GM06990 (cell line): ENCODE measurements around the gene SEPTIN5.

ENCODE experiments used
- DNase-seq: peaks from one replicate; pipeline ENCODE4 v3.0.0-alpha.2; 2011; ENCODE audit not compliant: insufficient read length; ENCODE audit errors: extremely low read depth
- H3K27me3 ChIP-seq: replicated peaks from 2 replicates; pipeline ENCODE4 v1.6.0; 2011; ENCODE audit warnings: low read length; ENCODE audit not compliant: control insufficient read depth, insufficient read depth
- H3K36me3 ChIP-seq: 2 replicates; pipeline ENCODE4 v1.5.1; 2011; ENCODE audit warnings: low read length; ENCODE audit not compliant: control insufficient read depth, insufficient read depth
- H3K4me3 ChIP-seq: replicated peaks from 2 replicates; pipeline ENCODE4 v1.5.1; 2011; ENCODE audit warnings: low read depth, mild to moderate bottlenecking, control low read depth, low read length
- CTCF ChIP-seq: IDR thresholded peaks from 2 replicates; pipeline ENCODE4 v1.5.1; 2011; ENCODE audit warnings: low read length, control low read depth, mild to moderate bottlenecking, inconsistent platforms; ENCODE audit not compliant: insufficient read depth, poor library complexity, severe bottlenecking

Gene SEPTIN5

GRCh38 chr22:19766511-19767426 lies 52.5 kb downstream of the SEPTIN5 start:
- peak; percentile 49 for TF ChIP-seq CTCF
- DNase-seq: peak; percentile 43
- peak overlapping the region; percentile 14; the same call in 1 of the 2 replicates for H3K4me3 ChIP-seq
- no peaks in the 10 kb centered on the region for H3K36me3 ChIP-seq
- H3K27me3 ChIP-seq: no peaks in the 10 kb centered on the region; the same call in none of the 2 replicates

GRCh38 chr22:19767427-19768341 lies 53.4 kb downstream of the SEPTIN5 start:
- DNase-seq: no peak
- Histone ChIP-seq H3K27me3 (no peaks in the 10 kb centered on the region; the same call in none of the 2 replicates), H3K36me3 (no peaks in the 10 kb centered on the region), H3K4me3 (no peak overlapping the region)
- TF ChIP-seq CTCF: no peak

GRCh38 chr22:19769393-19769715 lies 55.1 kb downstream of the SEPTIN5 start:
- H3K27me3 ChIP-seq: no peaks in the 10 kb centered on the region; the same call in none of the 2 replicates
- H3K4me3 ChIP-seq: no peak overlapping the region
- no peak for DNase-seq
- H3K36me3 ChIP-seq: no peaks in the 10 kb centered on the region
- TF ChIP-seq CTCF: no peak

GRCh38 chr22:19770349-19771220 lies 56.3 kb downstream of the SEPTIN5 start:
- no peaks in the 10 kb centered on the region; the same call in none of the 2 replicates for H3K27me3 ChIP-seq

More at GRCh38 chr22:19770349-19771220, 56.3 kb downstream of the SEPTIN5 start:
- no peak overlapping the region for H3K4me3 ChIP-seq
- DNase-seq: no peak
- no peaks in the 10 kb centered on the region for H3K36me3 ChIP-seq
- no peak for TF ChIP-seq CTCF
